Renal cortex interstitium (tissue), 11 donors: ENCODE data around the gene FHIP1A. TPM values are rescaled to one million over a fixed set of nuclear protein-coding genes. Genes with fewer than 3 reads are reported as not detected.
A peak's percentile ranks its signal among the peaks of the same experiment; 100 is the strongest.

Source experiments
- DNase-seq, 11 donors: peaks; one replicate each; pipeline ENCODE4 v3.0.0-alpha.2; 2013; ENCODE audit warnings: low read depth in 9 of 11, low spot score in 4 of 11; ENCODE audit errors: extremely low read depth in 1 of 11
- polyA plus RNA-seq, 3 donors: library from polyadenylated mRNA; unstranded; fragments of 120-200 nt; gene quantifications; one replicate each; pipeline ENCODE4 v1.2.1, GENCODE V29; 2013; ENCODE audit not compliant: insufficient read length in 3 of 3

FHIP1A gene
- polyA plus RNA-seq, 3 donors = 3.7 to 7.7 (median 4.0) TPM

DNA sequence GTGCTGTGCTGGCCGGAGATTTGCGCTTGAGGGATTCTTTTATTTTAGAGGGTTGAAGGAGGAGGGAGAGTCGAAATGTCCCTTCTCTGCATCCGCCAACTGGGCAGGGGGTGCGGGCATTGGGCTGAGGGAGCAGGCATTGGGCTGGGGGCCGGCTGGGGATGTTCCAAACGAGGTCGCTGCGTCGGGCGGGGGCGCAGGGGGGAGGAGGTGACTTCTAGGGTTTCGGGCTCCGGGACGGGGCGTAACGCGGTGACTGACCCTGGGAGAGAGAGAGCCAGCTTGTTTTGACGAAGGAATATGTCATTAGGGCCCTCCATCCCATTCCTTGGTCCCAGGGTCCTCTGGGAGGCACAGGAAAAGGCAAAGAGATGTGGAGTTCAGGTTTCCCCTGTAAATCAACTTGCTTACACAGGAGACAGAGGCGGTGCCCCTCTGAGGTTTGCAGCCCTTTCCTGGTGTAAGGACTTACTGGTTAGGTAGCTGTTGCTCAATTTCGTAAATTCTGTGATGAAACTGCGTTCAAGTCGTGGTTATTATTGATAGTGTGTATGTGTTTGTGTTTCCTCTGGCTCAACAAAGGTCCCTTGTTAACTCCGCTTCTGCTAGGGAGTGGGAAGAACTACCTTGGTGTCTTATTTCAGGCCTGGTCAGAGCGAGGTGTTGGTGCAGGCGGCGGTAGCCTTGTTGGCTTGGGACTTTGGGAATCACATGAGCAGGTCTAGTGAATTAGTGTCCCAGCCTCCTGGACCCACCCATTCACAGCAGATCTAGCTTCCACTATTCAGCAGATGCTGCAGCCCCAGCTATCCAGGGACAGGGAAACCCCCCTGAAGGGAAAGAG, 716 bp downstream of the FHIP1A start:
- DNase-seq = peak in 5 of 11 donors; percentile 5 to 47 (median 36)

DNA sequence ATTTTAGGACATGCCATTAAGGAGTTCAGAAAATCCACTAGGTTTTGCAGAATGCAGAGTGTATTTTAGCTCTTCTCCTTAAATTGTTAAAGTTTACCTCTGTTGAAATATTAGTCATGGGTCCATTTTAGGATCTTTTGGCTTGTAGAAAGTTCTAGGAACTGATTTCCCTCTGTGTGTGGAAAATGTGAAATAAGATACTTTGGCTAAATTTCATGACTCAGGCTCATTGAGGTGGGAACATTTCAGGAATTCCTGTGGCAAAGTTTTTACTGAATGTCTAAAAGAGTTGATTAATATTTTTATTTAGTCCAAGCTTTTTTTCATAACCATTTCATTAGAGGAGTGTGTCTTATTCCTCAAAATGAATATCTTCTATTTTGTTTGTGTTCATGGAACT, 7.0 kb downstream of the FHIP1A start:
- DNase-seq = no peak

DNA sequence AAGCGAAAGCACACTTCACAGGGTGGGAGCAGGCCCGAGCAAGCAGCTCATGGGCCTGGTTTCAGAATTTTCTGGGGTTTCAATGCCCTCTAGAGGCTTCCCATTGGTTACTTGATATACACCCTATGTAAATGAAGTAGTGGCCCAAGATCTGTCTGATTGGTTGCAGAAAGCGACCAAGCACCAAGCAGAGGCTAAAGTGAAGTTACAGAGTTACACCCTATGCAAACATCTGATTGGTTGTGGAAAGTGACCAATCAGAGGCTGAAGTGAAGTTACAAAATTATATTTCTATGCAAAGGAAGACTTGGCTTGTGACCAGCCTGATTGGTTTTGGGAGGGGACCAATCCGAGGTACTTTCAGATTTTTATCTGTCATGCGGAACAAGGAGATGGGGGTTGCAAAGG, 8.2 kb downstream of the FHIP1A start:
- DNase-seq = no peak

DNA sequence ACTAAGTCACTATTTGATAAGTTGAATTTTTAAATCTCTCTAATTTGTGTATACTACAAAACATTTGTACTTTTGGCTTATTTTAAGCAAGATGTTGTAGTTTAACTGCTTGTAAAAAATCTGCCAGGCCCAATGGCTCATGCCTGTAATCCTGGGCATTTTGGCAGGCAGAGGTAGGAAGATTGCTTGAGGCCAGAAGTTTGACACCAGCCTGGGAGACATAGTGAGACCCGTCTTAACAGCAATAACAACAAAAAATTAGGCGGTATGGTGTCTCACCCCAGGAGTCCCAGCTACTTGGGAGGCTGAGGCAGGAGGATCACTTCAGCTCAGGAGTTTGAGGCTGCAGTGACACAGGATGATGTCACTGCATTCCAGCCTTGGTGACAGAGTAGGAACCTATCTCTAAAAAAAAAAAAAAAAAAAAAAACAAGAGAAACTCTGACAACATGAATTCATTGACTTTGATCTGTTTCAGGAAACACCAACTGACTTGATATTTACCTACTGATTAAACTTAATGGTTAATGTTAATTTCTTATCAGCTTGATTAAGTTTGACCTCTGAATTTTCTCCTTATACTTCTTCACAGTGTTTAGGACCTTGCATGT, 8.9 kb downstream of the FHIP1A start:
- no peak for DNase-seq

DNA sequence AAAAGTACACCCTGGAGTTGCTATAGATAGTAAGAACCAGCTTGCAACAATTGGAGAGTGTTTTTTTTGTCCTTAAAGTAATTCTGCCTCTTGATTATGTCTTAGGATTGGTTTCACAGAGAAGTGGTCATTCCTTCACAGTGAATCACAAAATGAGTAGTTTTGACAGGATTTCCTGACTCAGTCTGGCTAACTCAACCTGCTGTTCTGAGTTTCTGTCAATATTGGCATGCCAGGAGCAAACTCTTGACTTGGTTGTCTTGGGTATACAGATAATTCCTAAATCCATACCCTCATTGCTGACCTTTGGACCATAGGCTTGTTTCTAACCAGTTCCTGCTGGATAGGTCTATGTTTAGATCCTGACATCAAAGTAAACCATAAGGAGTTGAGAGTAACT, 9.4 kb downstream of the FHIP1A start:
- no peak for DNase-seq

DNA sequence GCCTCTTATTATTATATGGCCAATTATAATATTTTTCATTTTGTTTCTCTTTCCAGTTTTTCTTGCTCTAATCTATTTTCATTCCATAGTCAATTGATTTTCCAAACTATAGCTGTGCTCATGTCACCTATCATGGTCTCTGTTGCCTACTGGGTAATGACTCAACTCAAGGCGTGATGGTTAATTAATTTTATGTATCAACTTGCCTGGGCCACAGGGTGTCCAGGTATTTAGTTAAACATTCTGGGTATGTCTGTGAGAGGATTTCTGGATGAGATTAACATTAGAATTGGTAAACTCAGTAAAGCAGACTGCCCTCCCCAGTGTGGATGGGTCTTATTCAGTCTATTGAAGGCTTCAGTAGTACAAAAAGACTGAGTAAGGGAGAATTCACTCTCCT, 9.9 kb downstream of the FHIP1A start:
- no peak for DNase-seq

DNA sequence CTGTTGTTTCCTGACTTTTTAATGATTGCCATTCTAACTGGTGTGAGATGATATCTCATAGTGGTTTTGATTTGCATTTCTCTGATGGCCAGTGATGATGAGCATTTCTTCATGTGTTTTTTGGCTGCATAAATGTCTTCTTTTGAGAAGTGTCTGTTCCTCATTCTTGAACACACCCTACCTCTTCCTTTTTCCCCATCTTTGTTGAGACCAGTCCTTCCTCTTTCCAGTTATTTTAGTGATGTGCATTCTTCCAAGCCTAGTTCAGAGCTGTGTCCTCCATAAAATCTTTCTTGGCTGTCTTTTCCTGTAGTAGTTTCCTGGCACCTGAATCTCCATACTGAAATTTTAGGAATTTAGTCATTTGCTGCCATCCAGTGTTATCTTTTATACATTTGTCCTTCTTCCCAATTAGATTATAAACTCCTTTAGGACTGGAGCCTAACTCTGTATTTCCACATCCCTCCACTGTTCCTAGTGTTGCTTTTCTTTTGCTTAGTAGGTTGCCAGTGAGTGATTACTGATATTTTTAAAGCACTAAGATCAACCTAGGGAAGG, 11.4 kb downstream of the FHIP1A start:
- DNase-seq = no peak

DNA sequence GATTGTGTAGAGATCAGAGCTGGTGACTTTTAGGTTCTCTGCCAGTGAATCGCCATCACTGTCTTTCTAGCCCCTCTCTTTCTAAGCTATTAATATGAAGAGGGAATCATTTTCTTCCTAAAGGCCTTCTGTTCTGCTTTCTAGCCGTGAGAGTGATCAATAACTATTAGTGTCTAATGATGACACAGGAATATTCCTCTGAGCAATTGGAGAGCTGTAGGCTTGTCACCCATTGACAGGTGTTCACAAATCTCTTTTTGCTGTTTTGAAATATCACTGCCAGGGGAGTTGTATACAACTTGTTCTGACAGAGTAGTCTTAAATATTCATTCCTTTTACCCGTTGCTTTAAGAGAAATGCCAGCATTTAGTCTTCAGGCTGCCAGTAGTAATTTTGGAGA, 13.9 kb downstream of the FHIP1A start:
- DNase-seq = no peak

DNA sequence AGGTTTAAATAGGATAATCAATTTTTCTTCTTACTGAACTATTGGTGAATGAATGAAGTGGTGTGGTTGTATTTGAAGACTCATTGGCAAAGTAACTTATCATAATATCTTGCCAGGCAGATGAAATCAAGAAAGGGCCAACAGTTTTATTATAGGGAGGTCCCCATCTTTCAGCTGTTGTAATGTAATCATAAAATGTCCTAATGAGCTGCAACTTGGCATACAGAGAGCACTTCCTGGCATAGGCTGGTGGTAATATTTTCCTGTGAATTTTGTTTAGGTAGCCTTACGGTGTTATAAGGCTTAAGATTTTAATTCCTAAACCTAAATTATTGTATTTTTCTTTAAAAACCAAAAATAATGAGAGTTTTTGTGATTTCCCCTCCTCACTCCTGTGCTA, 17.5 kb downstream of the FHIP1A start:
- DNase-seq = no peak

DNA sequence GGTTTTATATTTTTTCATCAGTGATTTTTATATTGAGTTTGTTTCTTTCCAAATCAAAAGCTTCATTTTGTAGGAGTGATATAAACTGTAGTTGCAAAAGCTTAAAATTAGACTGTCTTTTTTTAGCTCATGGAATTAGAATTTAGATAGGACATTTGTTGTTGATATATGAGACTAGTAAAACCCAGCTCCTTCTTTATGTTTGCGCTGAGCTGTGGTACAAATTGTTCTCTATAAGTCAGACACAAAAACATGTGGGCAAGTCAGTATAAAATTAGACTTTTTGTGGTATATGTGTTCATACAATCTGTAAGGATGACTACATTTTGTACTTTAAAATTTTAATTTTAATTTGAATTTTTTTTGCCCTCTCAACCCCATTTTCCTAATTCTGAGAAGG, 18.3 kb downstream of the FHIP1A start:
- DNase-seq = no peak

DNA sequence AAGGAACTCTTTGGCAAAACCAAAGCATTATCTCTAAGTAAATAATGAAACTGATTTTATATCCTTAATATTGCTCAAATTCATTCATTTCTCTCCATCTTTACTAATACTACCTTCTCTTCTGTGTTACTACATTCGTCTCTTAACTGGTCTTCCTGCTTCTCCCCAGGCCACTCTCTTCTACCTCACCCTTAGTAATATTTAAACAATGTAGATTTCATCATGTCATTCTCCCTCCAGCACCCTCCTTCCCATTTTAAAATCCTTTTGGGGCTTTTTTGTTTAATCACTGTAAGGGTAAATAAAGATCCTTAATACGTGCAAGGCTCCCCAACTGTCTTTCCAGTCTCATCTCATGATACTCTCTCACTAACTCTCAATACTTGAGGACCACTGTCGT, 19.4 kb downstream of the FHIP1A start:
- no peak for DNase-seq

DNA sequence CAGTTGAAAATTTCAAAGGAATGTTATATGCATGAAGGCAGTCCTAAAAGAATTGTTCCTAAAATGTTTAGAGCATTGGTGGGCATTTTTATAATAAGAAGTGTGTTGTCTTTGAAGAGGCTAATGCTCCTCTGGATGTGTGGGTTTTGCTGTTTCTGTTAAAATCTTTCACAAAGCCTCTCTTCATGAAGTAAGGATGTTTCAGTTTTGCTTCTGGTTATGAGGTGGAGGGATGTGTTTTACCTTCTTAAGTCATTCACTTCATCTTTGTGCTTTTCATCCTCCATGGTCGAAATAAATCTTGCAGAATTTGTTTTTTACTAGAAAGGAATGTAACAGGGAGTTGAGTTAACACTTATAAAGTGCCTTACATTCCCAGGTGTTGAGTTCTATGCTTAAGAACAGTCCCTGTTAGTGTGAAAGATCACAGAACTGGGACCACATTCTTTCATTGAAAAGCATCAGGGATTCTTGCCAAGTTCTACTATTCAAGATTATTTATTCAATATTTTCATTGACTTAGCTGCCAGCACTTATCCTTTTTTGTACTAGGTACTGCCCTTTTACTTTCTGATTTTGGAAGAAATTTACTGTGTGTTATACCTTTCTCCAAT, 21.1 kb downstream of the FHIP1A start:
- DNase-seq = no peak

DNA sequence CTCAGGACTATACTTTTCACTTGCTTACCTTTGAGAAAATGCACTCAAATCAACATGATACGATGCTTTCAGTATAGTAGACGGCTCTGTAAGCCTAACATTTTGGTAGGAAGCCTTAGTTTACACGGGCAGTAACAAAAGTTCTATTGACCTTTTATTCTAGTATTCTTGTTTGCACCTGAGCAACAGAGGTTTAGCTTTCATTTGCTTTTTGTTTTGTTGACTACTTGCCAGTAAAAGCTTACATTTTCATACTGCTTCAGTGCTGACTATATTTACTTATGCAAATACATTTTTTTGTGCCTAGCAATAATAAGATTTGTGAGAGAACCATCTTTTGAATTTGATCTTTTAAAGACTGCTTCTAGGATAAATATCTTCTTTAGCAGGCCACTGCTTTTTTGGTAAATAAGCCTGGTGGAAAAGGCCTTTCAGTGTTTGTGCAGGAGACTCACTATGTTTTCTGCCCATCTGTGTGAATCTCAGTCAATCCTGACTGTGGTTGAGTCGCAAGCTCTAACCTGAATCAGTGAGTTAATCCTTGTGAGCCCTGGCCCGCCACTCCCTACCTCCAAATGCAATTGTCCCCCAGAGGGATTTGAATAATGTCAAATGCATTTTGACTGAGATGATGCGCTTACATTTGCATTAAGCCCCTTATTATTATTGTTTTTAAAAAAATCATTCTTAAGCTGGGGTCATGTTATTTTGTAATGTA, 21.9 kb downstream of the FHIP1A start:
- no peak for DNase-seq

DNA sequence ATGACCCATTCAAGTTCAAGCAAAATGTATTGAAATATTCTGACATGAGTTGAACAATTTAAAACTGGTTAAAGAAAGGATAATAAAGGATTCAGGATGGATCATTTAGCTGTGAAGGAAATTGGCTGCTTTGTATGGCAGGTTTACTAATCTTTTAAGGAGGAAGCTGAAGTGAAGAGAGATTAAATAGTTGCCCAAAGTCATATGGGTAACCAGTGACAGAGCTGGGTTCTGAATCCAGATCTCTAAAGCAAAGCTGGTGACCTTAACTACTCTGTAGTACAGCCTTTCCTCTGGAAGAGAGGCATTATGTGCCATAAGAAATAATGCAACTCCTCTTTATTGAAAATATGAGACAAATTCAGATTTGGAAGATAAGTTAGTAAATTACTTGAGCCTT, 22.8 kb downstream of the FHIP1A start:
- no peak for DNase-seq

DNA sequence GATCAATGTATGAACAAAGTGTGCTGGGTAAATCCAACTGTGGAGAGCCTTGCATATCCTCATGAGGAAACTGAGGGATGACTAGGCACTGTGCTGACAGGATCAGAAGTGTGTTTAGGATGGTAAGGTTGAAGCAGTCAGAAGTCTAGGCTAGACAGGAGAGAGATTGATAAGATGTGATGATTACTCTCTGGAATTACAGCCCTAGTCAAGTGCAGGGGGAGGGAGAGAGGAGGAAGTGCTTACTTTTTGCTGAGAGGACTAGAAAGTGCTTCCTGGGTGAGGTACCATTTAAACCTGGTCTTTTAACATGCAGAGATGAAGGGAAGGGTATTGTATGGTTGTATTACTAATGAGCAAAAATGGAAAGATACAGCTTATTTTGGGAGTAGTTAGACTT, 23.7 kb downstream of the FHIP1A start:
- DNase-seq = no peak

DNA sequence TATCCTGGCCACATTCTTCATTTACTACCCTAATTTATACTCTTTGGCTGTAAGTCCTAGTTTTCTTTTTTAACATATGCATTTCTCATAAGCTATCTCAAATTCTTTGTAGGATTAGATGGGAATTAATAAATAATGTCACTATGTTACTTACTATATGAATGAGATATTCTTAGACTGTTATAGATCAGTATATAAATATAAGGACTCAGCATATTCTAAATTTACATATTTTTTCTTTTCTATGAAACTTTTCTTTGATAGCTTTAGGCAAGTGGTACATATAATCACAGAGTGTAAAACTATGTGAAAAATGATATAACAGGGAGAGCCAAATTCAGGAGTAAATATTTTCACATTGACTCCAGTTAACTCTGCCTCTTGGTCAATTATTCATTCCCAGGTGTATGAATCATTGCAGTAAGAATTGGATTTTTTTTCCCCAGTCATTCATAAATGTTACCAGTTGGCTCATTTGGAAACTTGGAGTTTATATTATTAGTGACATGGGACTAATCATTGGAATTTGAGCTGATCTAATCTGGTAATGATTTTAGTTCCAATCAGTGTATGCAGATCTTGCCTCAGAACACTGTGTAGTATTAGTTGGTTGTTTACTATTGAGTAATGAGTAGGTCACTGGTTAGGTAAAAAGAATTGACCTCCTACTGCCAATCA, 25.3 kb downstream of the FHIP1A start:
- DNase-seq = no peak

DNA sequence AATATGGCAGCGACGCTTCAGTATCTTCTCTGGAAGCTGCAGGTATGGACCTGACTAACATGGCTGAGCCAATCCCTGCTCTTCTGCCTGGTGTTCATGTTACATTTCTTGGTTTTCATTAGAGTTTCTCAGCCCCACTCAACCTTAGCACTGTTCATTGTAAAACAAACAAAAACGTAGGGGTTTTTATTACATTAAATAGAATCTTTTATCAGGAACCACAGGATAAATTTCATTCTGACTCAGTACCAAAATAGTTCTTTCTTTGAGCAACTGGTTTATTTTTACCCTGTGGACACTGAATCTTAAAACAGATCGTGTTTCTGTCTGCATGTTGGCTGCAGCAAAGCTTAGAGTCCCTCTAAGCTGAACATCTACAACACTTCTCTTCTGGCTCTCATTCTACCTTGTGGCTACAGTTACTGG, 27.1 kb downstream of the FHIP1A start:
- no peak for DNase-seq

DNA sequence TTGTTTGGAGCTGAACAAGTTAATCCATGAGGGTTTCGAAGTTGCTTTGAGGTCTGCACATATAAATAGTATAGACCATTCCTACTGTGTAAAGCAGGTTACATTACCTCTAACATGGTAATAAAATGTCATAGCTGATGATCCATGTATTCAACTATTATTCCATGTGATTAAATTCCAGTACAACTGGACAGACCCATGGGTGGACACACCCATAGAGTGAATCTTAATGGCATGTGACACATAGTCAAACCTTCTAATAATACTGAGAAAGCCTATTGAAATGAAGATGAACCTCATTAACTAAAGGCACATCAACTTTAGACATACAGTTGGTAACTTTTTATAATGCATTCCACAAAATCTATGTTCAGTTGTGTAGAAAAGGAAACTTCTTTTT, 28.5 kb downstream of the FHIP1A start:
- DNase-seq = no peak

DNA sequence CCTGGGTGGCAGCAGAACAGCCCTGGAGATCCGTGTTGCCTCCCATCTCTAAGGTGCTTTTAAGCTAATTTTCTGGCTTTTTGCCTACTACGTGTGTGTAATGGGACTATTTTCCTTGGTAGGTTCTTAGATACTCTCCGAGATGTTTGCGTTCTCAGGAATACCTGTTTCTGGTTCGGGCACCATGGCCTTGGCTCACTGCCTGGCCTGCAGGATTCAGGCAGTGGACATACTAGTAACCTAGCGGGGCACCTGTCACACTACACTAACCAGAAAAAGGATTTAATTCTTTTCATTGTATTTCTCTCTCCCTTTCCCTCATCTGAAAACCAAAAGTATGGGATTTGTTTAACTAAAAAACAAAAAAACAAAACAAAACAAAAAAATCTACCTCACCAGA, 29.2 kb downstream of the FHIP1A start:
- DNase-seq = no peak
